ENCODE measurements around the gene LTA4H. TPM values are rescaled to one million over a fixed set of nuclear protein-coding genes. Genes with fewer than 3 reads are reported as not detected.
"Not testable (repeated sequence)": the region's sequence is repeated elsewhere in the genome, so short reads cannot be mapped to it uniquely, and the experiment has no call there.

The LTA4H gene
- total RNA-seq, 1 experiment from 2014 or later, result 137 TPM

GRCh38 chr12:95995238-95996031 lies 40.0 kb downstream of the LTA4H start:
- no peak for DNase-seq (ENCODE audit: extremely low read depth, low read depth)

- DNase-seq (ENCODE audit: extremely low read depth, low read depth), result no peak
Observed at GRCh38 chr12:95994476-95994875, 40.9 kb downstream of the LTA4H start.

DNA sequence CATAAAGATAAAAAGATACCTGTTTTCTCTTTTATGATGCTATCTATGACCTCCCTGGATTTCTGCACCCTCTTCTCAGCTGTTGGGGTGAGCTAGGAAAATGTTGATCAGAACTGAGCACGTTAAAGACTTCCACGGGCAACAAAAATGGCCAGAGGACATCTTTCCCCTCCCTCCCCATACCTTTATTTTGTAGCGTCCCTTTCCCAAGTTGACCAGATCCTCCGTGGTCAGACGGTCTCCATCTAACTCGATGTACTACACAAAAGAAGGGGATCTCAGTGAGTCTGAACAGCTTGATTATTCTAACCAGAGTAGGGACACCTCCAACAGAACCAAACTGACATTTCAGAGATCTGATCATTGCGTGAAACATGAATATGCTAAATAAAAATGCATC lies 41.5 kb downstream of the LTA4H start:
- no peak for DNase-seq (ENCODE audit: extremely low read depth, low read depth)

GRCh38 chr12:95990136-95990535 lies 45.3 kb downstream of the LTA4H start:
- no peak for DNase-seq (ENCODE audit: extremely low read depth, low read depth)

GRCh38 chr12:95989504-95990123 lies 45.8 kb downstream of the LTA4H start:
- DNase-seq (ENCODE audit: extremely low read depth, low read depth), result no peak

DNA sequence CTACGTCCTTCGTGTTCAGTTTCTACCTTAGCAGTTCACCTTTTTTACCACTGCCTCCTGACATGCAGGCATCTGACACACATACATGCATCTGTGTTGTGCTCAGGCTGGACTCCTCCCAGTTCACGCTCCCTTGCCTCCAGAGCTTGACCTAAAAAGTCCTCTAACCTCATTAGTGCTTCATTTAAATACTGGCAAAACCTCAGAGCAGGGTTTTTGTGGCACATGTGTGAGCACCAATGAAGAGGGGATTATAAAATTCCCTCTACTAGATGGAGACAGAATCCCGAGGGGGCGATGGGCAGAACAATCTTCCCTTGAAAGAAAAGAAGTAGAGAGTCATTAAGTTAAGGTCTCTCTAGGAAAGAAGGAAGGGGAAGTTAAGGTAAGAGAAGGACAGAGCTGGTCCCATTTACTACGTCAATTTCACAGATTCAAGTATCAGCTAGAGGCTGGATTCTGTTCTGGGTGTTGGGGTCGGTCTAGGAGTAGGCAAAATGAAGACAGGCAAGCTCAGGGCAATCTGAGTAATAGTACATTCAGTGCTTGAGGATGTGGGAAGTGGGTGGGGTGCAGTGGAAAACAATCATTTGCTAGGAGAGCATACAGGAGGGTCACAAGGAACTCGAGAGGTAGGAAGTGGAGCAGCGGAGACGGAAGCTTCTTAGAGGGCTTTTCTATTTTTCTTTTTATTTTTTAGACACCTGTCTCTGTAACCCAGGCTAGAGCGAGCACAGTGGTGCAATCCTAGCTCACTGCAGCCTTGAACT lies 46.7 kb downstream of the LTA4H start:
- DNase-seq (ENCODE audit: extremely low read depth, low read depth), result no peak

DNA sequence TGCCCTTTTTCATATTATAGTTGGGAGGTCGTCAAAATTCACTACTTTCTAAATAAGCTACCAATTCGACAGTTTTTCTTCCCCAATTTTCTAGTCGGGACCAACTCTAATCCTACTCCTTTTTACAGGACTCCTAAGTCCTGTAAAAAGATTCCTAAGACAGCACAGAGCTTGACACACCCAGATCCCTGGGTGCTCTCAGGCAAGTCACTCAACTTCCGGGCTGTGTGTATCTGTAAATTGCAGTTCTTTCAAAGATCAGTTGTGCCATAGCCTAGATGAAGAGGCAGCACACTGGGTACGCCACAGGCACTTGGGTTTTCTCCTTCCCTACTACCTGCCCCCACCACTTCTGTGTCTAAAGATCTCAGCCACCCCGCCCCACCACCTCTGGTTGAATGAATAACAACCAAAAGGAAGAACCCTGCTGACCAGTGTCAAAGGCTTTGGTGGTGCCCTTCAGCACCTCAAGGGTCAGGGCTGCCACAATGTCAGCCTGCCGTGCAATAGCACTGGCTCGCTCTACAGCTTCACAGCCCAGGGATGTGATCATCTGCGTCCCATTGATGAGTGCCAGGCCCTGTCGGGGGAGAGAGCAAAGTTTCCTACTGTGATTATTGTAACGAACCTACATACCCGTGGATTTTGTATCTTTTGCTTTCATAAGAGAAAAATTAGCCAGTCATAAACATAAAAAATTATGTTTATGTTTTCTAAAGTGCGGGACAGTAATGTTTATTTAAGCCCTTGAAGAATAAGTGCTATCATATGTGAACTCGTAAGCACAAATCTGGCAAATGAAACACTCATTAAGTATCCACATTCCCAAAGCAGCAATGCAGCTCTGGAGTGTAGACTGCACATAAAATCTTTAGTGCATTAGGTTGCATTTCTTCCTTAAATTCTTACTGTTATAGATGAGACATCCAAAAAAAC lies 48.5 kb downstream of the LTA4H start:
- DNase-seq (ENCODE audit: extremely low read depth, low read depth), result no peak

DNA sequence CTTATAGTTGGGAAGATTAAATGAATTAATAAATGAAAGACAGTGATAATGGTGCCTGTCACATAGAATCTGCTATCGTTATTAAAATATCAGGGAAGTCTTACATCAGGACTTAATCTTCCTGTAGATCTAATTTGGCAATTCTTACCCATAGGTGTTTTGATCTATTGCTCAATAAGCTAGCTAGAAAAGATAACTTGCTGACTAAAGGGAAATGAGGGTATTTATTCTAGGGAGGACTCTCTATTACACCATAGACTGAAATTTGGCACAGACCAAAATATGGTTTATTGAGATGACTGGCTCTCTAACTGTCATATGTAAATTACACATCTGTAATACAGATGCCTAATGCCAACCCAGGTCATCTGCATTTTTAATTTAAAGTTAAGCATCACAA lies 50.7 kb downstream of the LTA4H start:
- no peak for DNase-seq (ENCODE audit: extremely low read depth, low read depth)

DNA sequence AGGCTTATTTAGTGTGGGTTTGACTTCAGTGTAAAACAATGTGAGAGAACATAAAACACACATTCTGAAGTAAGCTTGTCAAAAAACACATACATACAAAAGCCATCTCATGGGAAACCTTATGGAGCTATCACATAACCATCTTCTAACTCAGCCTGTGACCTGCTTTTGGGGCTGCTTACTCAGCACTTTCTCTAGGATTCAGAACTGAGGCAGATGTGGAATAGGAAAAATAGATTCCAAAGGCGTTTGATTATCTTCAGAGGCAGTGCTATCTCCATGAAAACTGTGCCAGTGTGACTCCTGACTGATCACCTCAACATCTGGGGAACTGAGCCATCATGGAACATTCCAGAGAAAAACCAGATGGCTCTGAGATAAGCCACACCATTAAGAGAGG lies 52.8 kb downstream of the LTA4H start:
- no peak for DNase-seq (ENCODE audit: extremely low read depth, low read depth)

GRCh38 chr12:95980437-95980836 lies 55.0 kb downstream of the LTA4H start:
- no peak for DNase-seq (ENCODE audit: extremely low read depth, low read depth)

- DNase-seq (ENCODE audit: extremely low read depth, low read depth), result no peak
Observed at GRCh38 chr12:95978774-95979173, 56.6 kb downstream of the LTA4H start.

DNA sequence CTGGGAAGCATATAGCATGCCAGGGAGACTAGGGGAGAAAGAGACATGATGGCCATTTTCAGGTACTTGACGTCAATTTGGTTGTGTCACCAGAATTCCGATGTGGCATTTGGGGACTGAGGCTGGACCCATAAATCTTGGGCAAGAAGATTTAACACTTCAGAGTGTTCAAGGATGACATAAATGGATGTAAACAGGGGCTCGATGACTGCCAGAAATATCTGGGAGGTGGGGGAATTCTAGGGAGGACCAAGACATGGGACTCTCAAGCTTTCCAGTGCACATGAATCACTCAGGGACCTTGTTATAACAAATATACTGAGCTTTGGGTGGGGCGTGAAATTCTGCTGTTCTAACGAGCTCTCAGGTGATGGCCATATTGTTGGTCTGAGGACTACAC lies 57.0 kb downstream of the LTA4H start:
- no peak for DNase-seq (ENCODE audit: extremely low read depth, low read depth)

- DNase-seq (ENCODE audit: extremely low read depth, low read depth), result no peak
Observed at GRCh38 chr12:95977764-95978305, 57.6 kb downstream of the LTA4H start.

DNA sequence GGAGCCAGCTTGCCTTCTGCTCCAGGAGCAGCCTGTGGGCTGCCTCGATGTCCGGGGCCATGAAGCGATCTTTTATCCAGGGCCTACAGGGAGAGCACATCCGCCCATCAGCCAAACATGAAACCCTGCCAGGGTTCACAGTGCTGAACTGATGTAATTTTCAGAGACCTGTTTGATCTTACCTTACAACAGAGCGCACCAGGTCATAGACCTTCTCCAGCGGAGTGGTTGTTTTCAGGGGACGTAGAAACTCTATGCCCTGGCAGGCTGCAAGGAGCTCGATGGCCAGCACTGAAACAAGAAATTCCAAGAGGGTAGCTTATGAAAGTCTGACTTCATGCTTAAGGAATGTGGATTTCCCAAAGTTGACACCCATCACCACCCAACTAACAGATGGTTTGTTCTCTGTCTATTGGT lies 59.0 kb downstream of the LTA4H start:
- DNase-seq (ENCODE audit: extremely low read depth, low read depth), result no peak

DNA sequence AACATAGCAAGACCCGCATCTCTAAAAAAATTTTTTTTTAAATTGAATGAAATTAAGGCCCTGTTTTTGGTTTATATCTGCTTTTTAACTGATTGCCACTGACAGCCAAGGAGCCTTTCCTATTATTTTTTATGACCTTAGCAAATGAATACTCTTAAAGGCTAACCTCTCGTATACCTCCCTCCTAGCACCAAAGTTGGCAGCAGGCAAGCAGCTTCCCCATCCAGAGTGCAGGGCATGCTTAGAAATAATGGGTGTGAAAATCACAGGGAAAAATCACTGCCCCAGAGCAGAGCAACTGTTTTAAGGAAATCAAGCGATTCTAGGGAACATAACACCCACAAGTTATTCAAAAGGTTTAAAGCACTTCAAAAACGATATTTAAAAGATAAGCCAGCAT lies 59.9 kb downstream of the LTA4H start:
- DNase-seq (ENCODE audit: extremely low read depth, low read depth), result no peak

- DNase-seq (ENCODE audit: extremely low read depth, low read depth), result no peak
Observed at GRCh38 chr12:95974358-95974757, 61.0 kb downstream of the LTA4H start.

- DNase-seq (ENCODE audit: extremely low read depth, low read depth), result no peak
Observed at GRCh38 chr12:95972832-95973456, 62.4 kb downstream of the LTA4H start.

GRCh38 chr12:95970905-95971304 lies 64.5 kb downstream of the LTA4H start:
- DNase-seq (ENCODE audit: extremely low read depth, low read depth), result no peak

DNA sequence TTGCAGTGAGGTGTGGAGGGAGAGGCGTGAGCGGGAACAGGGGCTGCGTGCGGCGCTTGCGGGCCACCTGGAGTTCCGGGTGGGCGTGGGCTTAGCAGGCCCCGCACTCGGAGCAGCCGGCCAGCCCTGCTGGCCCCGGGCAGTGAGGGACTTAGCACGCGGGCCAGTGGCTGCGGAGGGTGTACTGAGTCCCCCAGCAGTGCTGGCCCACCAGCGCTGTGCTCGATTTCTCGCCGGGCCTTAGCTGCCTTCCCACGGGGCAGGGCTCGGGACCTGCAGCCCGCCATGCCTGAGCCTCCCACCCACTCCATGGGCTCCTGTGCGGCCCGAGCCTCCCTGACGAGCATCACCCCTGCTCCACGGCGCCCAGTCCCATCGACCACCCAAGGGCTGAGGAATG lies 66.3 kb downstream of the LTA4H start:
- DNase-seq (ENCODE audit: extremely low read depth, low read depth), result not testable (repeated sequence)

DNA sequence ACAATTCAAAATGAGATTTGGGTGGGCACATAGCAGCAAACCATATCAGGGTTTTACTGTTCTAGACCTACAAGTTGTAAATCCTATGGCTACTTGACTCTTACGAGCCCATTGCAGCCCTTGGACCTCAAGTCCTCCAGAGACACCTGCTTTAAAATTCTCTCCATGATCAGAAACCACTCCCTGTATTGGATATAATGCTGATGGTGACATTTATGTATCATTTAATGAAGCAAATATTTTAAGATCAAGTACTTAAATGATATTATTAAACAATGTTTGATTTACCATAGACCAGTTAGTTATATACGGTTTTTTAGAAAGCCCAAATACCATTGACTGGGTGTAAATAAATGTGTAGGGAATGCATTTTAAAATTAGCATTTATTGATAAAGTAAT lies 68.1 kb downstream of the LTA4H start:
- DNase-seq (ENCODE audit: extremely low read depth, low read depth), result no peak
